ENCODE data around the gene PTPRN2.

Gene PTPRN2

GRCh38 chr7:157656195-157656769 lies 931.3 kb downstream of the PTPRN2 start:
- DNase-seq = no peak

- DNase-seq = no peak
These were observed 933.3 kb downstream of the PTPRN2 start for GRCh38 chr7:157654350-157654749.

DNA sequence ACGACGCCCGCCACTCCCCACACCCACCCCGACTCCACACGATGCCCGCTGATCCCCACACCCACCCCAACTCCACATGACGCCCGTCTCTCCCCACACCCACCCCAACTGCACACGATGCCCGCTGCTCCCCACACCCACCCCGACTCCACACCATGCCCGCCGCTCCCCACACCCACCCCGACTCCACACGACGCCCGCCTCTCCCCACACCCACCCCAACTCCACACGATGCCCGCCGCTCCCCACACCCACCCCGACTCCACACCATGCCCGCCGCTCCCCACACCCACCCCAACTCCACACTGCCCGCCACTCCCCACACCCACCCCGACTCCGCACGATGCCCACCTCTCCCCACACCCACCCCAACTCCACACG lies 933.8 kb downstream of the PTPRN2 start:
- DNase-seq = no peak

DNA sequence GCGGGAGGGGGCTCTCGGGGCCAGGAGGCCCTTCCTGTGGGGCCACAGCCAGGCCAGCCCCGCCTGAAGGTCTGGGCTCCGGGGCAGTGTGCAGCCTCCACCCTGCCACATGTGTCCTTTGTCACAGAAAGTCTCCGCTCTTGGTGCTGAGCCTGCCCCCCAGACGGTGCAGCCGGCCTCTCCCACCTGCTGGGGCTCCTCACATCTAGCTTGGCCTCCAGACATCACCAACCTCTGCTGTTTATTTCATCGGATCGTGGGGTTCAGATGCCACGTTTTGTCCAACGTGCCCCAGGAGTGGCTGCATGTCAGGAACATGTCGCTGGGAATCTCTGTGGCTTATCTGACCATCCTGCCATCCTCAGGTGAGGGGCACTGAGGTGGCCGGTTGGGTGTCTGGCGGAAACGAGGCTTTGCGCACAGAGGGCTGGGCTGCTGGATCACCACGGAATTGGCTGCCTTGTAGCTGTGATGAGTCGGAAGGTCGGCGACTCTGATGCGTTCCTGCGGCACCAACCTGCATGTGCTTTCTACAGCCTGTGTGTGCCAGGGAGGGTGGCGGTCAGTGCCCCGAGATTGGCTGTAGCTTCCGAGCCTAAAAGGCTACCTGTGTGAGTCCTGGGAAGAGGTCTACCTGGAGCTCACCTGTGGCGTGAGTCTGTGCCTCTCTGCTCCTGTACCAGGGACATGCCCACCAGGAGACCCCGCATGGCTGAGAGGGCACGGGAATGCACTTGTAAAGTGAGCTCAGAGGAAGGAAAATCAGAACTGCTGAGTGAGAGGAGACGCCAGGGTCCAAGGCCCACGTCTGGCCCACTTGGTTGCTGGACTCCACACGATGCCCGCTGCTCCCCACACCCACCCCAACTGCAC lies 934.4 kb downstream of the PTPRN2 start:
- DNase-seq = no peak

- no peak for DNase-seq
These were observed 935.3 kb downstream of the PTPRN2 start for GRCh38 chr7:157652161-157652953.

- DNase-seq = no peak
These were observed 936.1 kb downstream of the PTPRN2 start for GRCh38 chr7:157651366-157652160.

- DNase-seq = no peak
These were observed 936.8 kb downstream of the PTPRN2 start for GRCh38 chr7:157650801-157651200.

GRCh38 chr7:157650131-157650631 lies 937.4 kb downstream of the PTPRN2 start:
- DNase-seq = no peak

DNA sequence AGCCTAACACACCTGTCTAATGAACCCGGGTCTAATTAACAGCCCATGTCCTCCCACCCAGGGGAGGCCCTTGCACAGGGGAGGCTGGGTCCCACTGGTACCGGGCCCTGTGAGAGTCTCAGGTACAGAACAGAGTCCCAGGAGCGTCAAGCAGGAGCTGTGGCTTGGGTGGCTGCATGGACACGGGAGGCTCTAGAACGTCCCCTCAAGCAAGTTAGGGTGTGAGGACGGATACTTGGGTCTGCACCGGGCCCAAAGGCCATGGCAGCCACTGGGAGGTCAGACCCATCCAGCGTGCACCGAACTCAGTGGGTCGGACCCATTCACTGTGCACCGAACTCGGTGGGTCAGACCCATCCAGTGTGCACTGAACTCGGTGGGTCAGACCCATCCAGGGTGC lies 941.1 kb downstream of the PTPRN2 start:
- DNase-seq = no peak

GRCh38 chr7:157645539-157645938 lies 942.1 kb downstream of the PTPRN2 start:
- no peak for DNase-seq

DNA sequence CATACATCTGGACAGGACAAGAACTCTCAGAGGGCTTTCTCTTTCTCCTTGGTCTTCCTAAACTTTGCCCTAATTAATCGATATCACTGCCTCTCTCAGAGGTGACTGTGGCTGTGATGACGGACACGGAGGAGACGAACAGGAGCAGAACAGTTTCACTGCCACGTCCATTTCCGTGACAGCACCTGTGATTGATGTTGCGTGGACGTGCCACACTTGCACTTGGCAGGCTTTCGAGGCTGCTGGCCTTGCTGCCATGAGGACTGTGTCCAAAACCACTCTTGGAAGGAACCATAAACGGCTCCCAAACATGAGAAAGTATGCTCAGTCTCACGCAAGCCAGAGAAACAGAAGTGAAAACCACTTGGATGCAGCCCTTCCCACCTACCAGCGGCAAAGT lies 942.7 kb downstream of the PTPRN2 start:
- no peak for DNase-seq

DNA sequence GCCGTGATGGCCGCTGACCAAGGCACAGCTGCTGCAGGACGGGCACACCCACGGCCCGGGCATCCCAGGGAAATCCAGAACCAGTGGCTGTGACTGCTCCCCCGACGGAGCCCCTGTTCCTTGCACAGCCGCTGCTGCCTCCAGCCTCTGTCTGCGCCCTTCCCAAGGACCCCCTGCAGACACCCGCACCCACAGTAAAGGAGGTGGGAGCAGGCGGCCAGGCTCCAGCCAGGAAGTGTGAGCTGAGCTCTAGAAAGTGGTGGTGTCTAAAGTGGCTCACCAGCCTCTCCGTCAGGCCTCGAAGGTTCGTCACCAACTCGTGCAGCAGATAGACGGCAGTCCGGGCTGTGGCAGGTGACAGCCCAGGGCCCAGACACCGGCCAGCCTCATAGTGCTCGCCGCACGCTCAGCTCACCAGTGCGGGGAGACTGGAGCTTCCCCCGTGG lies 944.1 kb downstream of the PTPRN2 start:
- no peak for DNase-seq

DNA sequence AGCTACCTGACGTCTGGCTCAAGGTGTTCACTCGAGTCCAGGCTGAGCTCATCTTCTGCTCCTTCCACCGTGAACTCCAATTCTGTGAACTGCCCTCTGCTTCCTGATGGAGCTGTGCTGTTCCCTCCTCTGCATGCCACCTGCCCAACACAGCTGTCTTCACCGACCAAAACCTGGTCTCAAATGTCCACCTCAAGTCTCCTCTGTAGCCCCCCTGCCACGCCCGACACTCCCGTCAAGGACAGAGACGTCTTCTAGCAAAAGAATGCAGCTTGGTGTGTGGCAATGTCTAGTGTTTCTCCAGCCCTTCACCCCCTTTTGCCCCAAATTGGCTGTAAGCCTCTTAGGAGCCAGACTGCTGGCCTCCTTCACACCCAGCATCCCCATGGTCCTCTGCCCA lies 945.8 kb downstream of the PTPRN2 start:
- no peak for DNase-seq

- no peak for DNase-seq
These were observed 947.5 kb downstream of the PTPRN2 start for GRCh38 chr7:157640144-157640543.

DNA sequence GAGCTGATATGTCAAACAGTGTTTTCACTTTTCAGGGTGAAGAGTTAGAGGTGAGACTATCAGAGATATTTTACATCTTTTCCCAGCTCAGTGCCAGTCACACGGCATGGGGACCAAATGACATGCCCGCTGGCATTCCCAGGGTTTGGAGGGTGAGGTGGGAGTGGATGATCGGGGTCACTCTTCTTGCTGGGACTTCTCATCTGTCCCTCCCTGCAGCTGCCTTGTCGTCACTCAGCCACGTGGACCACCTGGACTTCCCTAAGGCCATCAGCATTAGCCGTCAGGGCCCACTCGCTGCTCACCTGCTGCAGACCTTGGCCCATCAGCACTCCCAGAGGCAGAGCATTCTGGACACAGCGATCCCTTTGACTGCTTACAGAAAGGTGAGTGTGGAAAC lies 949.1 kb downstream of the PTPRN2 start:
- no peak for DNase-seq

- no peak for DNase-seq
These were observed 950.2 kb downstream of the PTPRN2 start for GRCh38 chr7:157637216-157637949.

DNA sequence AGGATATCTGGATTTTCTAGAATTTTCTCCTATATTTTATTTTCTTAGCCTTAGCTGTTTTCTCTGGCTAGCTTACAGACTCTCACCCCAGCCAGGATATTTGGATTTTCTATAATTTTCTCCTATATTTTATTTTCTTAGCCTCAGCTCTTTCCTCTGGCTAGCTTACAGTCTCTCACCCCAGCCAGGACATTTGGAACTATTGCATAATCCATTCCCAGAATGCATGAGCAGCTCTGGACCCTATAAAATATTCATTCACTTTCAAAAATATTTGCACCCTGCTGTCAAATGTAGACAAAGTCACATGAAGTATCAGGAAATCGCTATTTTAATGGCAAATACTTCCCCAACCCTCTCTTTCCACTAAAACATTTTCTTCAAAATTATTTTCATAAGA lies 952.0 kb downstream of the PTPRN2 start:
- no peak for DNase-seq

DNA sequence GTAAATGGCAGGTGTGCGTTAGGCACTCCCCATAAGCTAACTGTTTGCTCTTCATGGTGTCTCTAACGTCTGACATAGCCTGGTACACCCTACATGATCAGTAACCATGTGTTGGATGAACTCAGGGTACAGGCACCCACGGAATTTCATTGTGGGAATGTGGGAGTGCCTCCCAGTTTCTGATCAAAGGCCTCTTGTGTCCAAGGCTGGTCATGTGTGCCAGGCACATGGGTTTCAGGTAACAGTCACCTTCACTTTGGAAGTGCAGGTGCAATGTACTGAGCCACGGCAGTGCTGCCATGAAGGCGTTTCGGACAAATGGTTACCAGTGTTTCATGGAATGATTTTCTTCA lies 952.5 kb downstream of the PTPRN2 start:
- DNase-seq = no peak

DNA sequence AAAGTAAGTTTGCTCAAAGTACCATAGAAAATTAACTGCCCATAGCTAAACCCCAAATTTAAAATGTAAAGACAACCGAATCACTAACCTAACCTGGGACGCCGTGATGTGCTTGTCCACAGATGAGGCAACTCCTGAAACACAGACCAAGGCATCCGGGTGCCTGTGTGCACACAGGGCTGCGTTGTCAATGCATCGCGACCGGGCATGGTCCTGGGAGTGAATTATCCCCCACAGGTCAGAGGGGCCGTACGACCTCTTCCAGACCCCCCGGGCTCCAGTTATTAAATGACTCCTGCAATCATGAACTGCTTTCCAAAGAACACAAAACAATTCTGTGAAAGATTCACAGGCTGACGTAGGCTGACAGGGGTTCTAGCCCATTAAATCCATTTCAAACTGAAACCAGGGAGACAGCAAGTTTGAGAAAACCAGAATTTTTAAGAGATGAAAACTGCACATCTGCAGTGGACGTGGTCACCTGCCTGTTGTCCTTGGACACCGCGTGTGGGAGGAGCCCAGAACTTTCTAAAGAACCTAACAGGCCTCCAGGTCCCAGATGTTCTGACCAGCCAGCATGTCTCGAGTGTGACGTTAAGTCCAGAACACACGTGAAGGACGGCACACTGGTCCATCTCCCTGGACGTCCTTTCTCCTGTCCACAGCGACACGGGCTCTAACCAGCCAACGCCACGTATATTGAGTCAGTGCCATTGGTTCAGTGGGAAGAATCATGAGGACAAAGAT lies 953.0 kb downstream of the PTPRN2 start:
- DNase-seq = no peak

- no peak for DNase-seq
These were observed 954.0 kb downstream of the PTPRN2 start for GRCh38 chr7:157633465-157634185.
